AG04449 (cell line): ENCODE data around the gene RABEP2.

Source experiments
- CTCF ChIA-PET: fragments of 350-600 bp; formaldehyde crosslinking; extraction: SDS; loops from one replicate; lab custom pipeline; 2021; ENCODE audit warnings: antibody characterized with exemption; lab: Yijun Ruan, JAX
- POLR2A ChIA-PET: fragments of 400-600, 350-600 bp; formaldehyde crosslinking; extraction: SDS; loops from one replicate; lab custom pipeline; 2020; ENCODE audit warnings: antibody characterized with exemption, inconsistent platforms; lab: Yijun Ruan, JAX
- DNase-seq: peaks from one replicate; pipeline ENCODE4 v3.0.0-alpha.2; 2010; ENCODE audit warnings: low read depth, low spot score
- H3K4me3 ChIP-seq: 2 replicates; pipeline ENCODE4 v1.5.1; 2011; ENCODE audit warnings: low read depth, mild to moderate bottlenecking, control low read depth, low read length
- TF ChIP-seq, protein P1 (sequence below): IDR thresholded peaks from one replicate; pipeline ENCODE4 v1.5.1; 2011; ENCODE audit warnings: mild to moderate bottlenecking, moderate library complexity, low read length, control low read depth, inconsistent platforms; ENCODE audit not compliant: insufficient read depth; ENCODE audit errors: missing control alignments

Gene RABEP2

GRCh38 chr16:28918698-28919097, 6.3 kb downstream of the RABEP2 start:
- no peak overlapping the region for H3K4me3 ChIP-seq
- ChIA-PET POLR2A (no interaction called here), CTCF (interaction anchor here (1.8 kb wide), 1 partner anchor 27 kb away, joined by 9 read pairs; no protein-coding TSS in a partner anchor)
- DNase-seq = no peak
- TF ChIP-seq, protein P1, sequence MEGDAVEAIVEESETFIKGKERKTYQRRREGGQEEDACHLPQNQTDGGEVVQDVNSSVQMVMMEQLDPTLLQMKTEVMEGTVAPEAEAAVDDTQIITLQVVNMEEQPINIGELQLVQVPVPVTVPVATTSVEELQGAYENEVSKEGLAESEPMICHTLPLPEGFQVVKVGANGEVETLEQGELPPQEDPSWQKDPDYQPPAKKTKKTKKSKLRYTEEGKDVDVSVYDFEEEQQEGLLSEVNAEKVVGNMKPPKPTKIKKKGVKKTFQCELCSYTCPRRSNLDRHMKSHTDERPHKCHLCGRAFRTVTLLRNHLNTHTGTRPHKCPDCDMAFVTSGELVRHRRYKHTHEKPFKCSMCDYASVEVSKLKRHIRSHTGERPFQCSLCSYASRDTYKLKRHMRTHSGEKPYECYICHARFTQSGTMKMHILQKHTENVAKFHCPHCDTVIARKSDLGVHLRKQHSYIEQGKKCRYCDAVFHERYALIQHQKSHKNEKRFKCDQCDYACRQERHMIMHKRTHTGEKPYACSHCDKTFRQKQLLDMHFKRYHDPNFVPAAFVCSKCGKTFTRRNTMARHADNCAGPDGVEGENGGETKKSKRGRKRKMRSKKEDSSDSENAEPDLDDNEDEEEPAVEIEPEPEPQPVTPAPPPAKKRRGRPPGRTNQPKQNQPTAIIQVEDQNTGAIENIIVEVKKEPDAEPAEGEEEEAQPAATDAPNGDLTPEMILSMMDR = no peak

- ChIA-PET POLR2A (interaction anchor here (0.8 kb wide), 1 partner anchor 10 kb away, joined by 3 read pairs; no protein-coding TSS in a partner anchor), CTCF (interaction anchor here (0.8 kb wide), 1 partner anchor 28 kb away, joined by 3 read pairs; no protein-coding TSS in a partner anchor)
- TF ChIP-seq, protein P1 = no peak
These were observed 7.9 kb downstream of the RABEP2 start for GRCh38 chr16:28917095-28917494.

DNA sequence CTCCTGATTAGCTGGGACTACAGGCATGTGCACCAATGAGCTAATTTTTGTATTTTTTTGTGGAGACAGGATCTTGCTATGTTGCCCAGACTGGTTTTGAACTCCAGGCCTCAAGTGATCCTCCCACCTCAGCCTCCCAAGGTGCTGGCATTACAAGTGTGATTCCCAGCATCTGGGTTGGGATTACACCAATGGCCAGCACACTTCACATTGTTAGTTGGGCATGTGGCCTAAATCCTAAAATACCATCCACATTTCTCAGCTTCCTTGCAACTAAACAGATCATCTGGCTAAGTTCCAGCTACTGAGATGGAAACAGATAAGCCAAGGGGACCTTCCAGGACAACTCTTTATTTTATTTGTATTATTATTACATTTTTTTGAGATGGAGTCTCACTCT, 9.9 kb downstream of the RABEP2 start:
- DNase-seq = peak; percentile 31
- CTCF ChIA-PET = no interaction called here
- POLR2A ChIA-PET = no interaction called here
- no peak overlapping the region for H3K4me3 ChIP-seq
- TF ChIP-seq, protein P1 = no peak

More at GRCh38 chr16:28917095-28917494, 7.9 kb downstream of the RABEP2 start:
- DNase-seq = no peak
- no peak overlapping the region for H3K4me3 ChIP-seq

- DNase-seq = no peak
- TF ChIP-seq, protein P1 = no peak
- no peak overlapping the region for H3K4me3 ChIP-seq
- POLR2A ChIA-PET = no interaction called here
- CTCF ChIA-PET = interaction anchor here (1.1 kb wide), 1 partner anchor 31 kb away, joined by 3 read pairs; no protein-coding TSS in a partner anchor
These were observed 10.9 kb downstream of the RABEP2 start for GRCh38 chr16:28913946-28914724.

DNA sequence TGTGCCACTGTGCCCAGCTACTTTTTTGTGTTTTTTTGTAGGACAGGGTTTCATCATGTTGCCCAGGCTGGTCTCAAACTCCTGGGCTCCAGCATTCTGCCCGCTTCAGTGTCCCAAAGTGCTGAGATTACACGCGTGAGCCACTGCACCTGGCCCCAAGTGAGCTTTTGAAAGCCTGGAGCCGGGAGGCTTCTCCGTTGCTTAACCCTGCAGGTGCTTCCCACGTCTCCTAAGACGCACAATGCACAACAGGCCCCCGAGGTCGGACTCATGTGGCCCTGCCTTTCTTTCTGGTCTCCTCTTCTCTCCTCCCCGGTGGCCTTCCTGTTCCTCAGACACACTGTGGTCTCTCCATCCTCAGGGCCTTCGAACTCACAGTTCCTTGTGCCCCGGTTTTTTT, 12.5 kb downstream of the RABEP2 start:
- CTCF ChIA-PET = interaction anchor here (0.6 kb wide), 1 partner anchor 22 kb away, joined by 3 read pairs; no protein-coding TSS in a partner anchor

More for the DNA sequence above, 12.5 kb downstream of the RABEP2 start:
- H3K4me3 ChIP-seq = no peak overlapping the region
- TF ChIP-seq, protein P1 = no peak
- POLR2A ChIA-PET = no interaction called here
- no peak for DNase-seq
